WTC11 (cell line): ENCODE results near the gene GALNT13. TPM values are rescaled to one million over a fixed set of nuclear protein-coding genes. Genes with fewer than 3 reads are reported as not detected.

Source experiments
- ATAC-seq: fragments of 200-7000 bp; cut with Tn5 transposase; 2 replicates; pipeline ENCODE4 v1.10.0; 2021; ENCODE audit warnings: mild to moderate bottlenecking, moderate library complexity
- CTCF ChIA-PET: fragments of 300-600 bp; sonication (Branson Sonifier 250); formaldehyde crosslinking; loops from one replicate; lab custom pipeline; 2021; ENCODE audit warnings: antibody characterized with exemption; lab: Charles Lee
- POLR2A ChIA-PET: fragments of 350-600 bp; sonication (Branson Sonifier 250); formaldehyde crosslinking; loops from one replicate; lab custom pipeline; 2021; ENCODE audit warnings: antibody characterized with exemption; lab: Charles Lee
- DNase-seq: peaks from one replicate; pipeline ENCODE4 v3.0.0; 2021; ENCODE audit warnings: low spot score
- H3K27ac Mint-ChIP-seq: 2 replicates; pipeline ENCODE4 v1.8.0; 2021; ENCODE audit warnings: mixed read lengths
- H3K27me3 Mint-ChIP-seq: 2 replicates; pipeline ENCODE4 v1.8.0; 2021; ENCODE audit warnings: low read depth, mild to moderate bottlenecking, moderate library complexity, mixed read lengths
- H3K36me3 Mint-ChIP-seq: 2 replicates; pipeline ENCODE4 v1.8.0; 2021; ENCODE audit warnings: mixed read lengths
- H3K4me1 Mint-ChIP-seq: 2 replicates; pipeline ENCODE4 v1.8.0; 2022; ENCODE audit warnings: mixed read lengths
- H3K4me3 Mint-ChIP-seq: 2 replicates; pipeline ENCODE4 v1.8.0; 2021; ENCODE audit warnings: mild to moderate bottlenecking, moderate library complexity, mixed read lengths
- H3K9me3 Mint-ChIP-seq: 2 replicates; pipeline ENCODE4 v1.8.0; 2021; ENCODE audit warnings: mixed read lengths
- ATF1 ChIP-seq: sonication (generic); formaldehyde crosslinking; IDR thresholded peaks from 2 replicates; pipeline ENCODE4 v1.8.1; 2023; ENCODE audit warnings: mild to moderate bottlenecking, moderate library complexity, missing genetic modification reagents
- CREM ChIP-seq: sonication (generic); formaldehyde crosslinking; IDR thresholded peaks from 2 replicates; pipeline ENCODE4 v1.8.1; 2022; ENCODE audit warnings: mild to moderate bottlenecking, missing genetic modification reagents, moderate library complexity
- EMX1 ChIP-seq: fragments of 250-450 bp; sonication (Bioruptor Pico); IDR thresholded peaks from 2 replicates; pipeline ENCODE4 v1.8.0; 2021; ENCODE audit warnings: mild to moderate bottlenecking
- FOXK1 ChIP-seq: sonication (generic); formaldehyde crosslinking; IDR thresholded peaks from 2 replicates; pipeline ENCODE4 v1.8.0; 2022; ENCODE audit warnings: mild to moderate bottlenecking, moderate library complexity, missing genetic modification reagents
- HMGA2 ChIP-seq: fragments of 250-450 bp; sonication (Bioruptor Pico); IDR thresholded peaks from 2 replicates; pipeline ENCODE4 v1.4.0; 2021; ENCODE audit warnings: mild to moderate bottlenecking, moderate library complexity
- IRF2 ChIP-seq: sonication (generic); formaldehyde crosslinking; IDR thresholded peaks from 2 replicates; pipeline ENCODE4 v1.8.0; 2022; ENCODE audit warnings: low read depth, missing genetic modification reagents, borderline replicate concordance
- JAZF1 ChIP-seq: fragments of 250-450 bp; sonication (Bioruptor Pico); IDR thresholded peaks from 2 replicates; pipeline ENCODE4 v1.9.0; 2021; ENCODE audit warnings: moderate library complexity, mild to moderate bottlenecking, inconsistent platforms
- JUN ChIP-seq: sonication (generic); formaldehyde crosslinking; IDR thresholded peaks from 2 replicates; pipeline ENCODE4 v1.8.0; 2023; ENCODE audit warnings: mild to moderate bottlenecking, missing genetic modification reagents
- MYBL2 ChIP-seq: sonication (generic); formaldehyde crosslinking; IDR thresholded peaks from 2 replicates; pipeline ENCODE4 v1.8.1; 2023; ENCODE audit warnings: mild to moderate bottlenecking, moderate library complexity, missing genetic modification reagents
- NFATC4 ChIP-seq: fragments of 250-450 bp; sonication (Bioruptor Pico); IDR thresholded peaks from 2 replicates; pipeline ENCODE4 v1.9.0; 2021; ENCODE audit warnings: mild to moderate bottlenecking
- NFYB ChIP-seq: sonication (generic); formaldehyde crosslinking; conservative IDR thresholded peaks from 2 replicates; pipeline ENCODE4 v1.8.0; 2022; ENCODE audit warnings: low read depth, missing genetic modification reagents
- NR1H2 ChIP-seq: sonication (generic); formaldehyde crosslinking; IDR thresholded peaks from 2 replicates; pipeline ENCODE4 v1.9.0; 2021; ENCODE audit warnings: mild to moderate bottlenecking, moderate library complexity, missing genetic modification reagents
- NR2C2 ChIP-seq: sonication (generic); formaldehyde crosslinking; IDR thresholded peaks from 2 replicates; pipeline ENCODE4 v1.8.0; 2022; ENCODE audit warnings: mild to moderate bottlenecking, missing genetic modification reagents
- PREB ChIP-seq: sonication (generic); formaldehyde crosslinking; IDR thresholded peaks from 2 replicates; pipeline ENCODE4 v1.8.1; 2022; ENCODE audit warnings: mild to moderate bottlenecking, missing genetic modification reagents, moderate library complexity, borderline replicate concordance
- SMAD3 ChIP-seq: sonication (generic); formaldehyde crosslinking; IDR thresholded peaks from 2 replicates; pipeline ENCODE4 v1.8.0; 2022; ENCODE audit warnings: missing genetic modification reagents, mild to moderate bottlenecking, borderline replicate concordance
- TP53 ChIP-seq: sonication (generic); formaldehyde crosslinking; IDR thresholded peaks from 2 replicates; pipeline ENCODE4 v1.8.1; 2023; ENCODE audit warnings: mild to moderate bottlenecking, missing genetic modification reagents
- ZBTB21 ChIP-seq: sonication (generic); formaldehyde crosslinking; IDR thresholded peaks from 2 replicates; pipeline ENCODE4 v1.8.1; 2023; ENCODE audit warnings: mild to moderate bottlenecking, missing genetic modification reagents, borderline replicate concordance
- ZBTB43 ChIP-seq: sonication (generic); formaldehyde crosslinking; IDR thresholded peaks from 2 replicates; pipeline ENCODE4 v1.8.1; 2023; ENCODE audit warnings: mild to moderate bottlenecking, missing genetic modification reagents
- ZNF232 ChIP-seq: sonication (generic); formaldehyde crosslinking; IDR thresholded peaks from 2 replicates; pipeline ENCODE4 v1.8.0; 2022; ENCODE audit warnings: mild to moderate bottlenecking, missing genetic modification reagents
- ZNF416 ChIP-seq: fragments of 250-450 bp; sonication (Bioruptor Pico); IDR thresholded peaks from 2 replicates; pipeline ENCODE4 v1.9.0; 2021; ENCODE audit warnings: mild to moderate bottlenecking, inconsistent platforms
- total RNA-seq: library from RNA; stranded (reverse); gene quantifications from 3 replicates; pipeline ENCODE4 v1.2.3, GENCODE V29; 2021
- TF ChIP-seq, protein P1 (sequence below): sonication (generic); formaldehyde crosslinking; IDR thresholded peaks from 2 replicates; pipeline ENCODE4 v1.8.1; 2022; ENCODE audit warnings: missing genetic modification reagents, borderline replicate concordance
- TF ChIP-seq, protein P2 (sequence below): sonication (generic); formaldehyde crosslinking; IDR thresholded peaks from 2 replicates; pipeline ENCODE4 v1.8.1; 2022; ENCODE audit warnings: mild to moderate bottlenecking, moderate library complexity, missing genetic modification reagents
- TF ChIP-seq, protein P3 (sequence below): fragments of 250-450 bp; sonication (Bioruptor Pico); IDR thresholded peaks from 2 replicates; pipeline ENCODE4 v1.9.0; 2021; ENCODE audit warnings: mild to moderate bottlenecking
- TF ChIP-seq, protein P4 (sequence below): fragments of 200-600 bp; IDR thresholded peaks from 2 replicates; pipeline ENCODE4 v1.8.0; 2022; ENCODE audit warnings: antibody characterized with exemption

GALNT13 gene
- total RNA-seq, 1 experiment from 2014 or later = 9.9 TPM

- Mint-ChIP-seq H3K4me3 (no peak overlapping the region), H3K4me1 (peaks cover 7% of the 10 kb centered on the region), H3K27me3 (no peaks in the 10 kb centered on the region), H3K36me3 (no peaks in the 10 kb centered on the region), H3K9me3 (no peaks in the 10 kb centered on the region)
- ATAC-seq = no peak
- CTCF ChIA-PET = no interaction called here
- DNase-seq = no peak
- TF ChIP-seq NFYB (CRISPR knock-in tag) (no peak), SMAD3 (no peak), JUN (CRISPR knock-in tag) (no peak)
- TF ChIP-seq, all 79 proteins: peak for 0
- POLR2A ChIA-PET = no interaction called here
- no peak overlapping the region for H3K27ac Mint-ChIP-seq
Measured at GRCh38 chr2:154324601-154325000, 452.9 kb downstream of the GALNT13 start.

DNA sequence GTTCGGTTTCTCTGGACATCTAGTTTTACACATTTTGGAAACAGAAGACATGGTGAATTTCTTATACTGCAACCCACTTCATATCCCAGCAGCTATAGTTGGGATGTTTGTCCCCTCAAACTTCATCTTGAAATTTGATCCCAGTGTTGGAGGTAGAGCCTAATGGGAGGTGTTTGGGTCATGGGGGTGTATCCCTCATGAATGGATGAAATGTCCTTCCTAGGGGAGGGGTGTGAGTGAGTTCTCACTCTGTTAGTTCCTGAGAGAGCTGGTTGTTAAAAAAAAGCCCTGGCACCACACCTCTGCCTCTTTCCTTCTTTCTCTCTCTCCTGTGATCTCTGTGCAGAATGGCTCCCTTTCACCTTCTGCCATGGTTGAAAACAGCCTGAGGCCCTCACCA is 457.8 kb downstream of the GALNT13 start:
- Mint-ChIP-seq H3K4me1 (peaks cover 13% of the 10 kb centered on the region), H3K27ac (no peak overlapping the region), H3K36me3 (no peaks in the 10 kb centered on the region), H3K4me3 (no peak overlapping the region), H3K9me3 (no peaks in the 10 kb centered on the region), H3K27me3 (no peaks in the 10 kb centered on the region)
- DNase-seq (no peak), ATAC-seq (peak; percentile 79)
- no peak for TF ChIP-seq PREB
- TF ChIP-seq NFATC4 = no peak
- no peak for TF ChIP-seq ZNF232 (CRISPR knock-in tag)
- no peak for TF ChIP-seq HMGA2 (CRISPR knock-in tag)
- TF ChIP-seq, protein P1, sequence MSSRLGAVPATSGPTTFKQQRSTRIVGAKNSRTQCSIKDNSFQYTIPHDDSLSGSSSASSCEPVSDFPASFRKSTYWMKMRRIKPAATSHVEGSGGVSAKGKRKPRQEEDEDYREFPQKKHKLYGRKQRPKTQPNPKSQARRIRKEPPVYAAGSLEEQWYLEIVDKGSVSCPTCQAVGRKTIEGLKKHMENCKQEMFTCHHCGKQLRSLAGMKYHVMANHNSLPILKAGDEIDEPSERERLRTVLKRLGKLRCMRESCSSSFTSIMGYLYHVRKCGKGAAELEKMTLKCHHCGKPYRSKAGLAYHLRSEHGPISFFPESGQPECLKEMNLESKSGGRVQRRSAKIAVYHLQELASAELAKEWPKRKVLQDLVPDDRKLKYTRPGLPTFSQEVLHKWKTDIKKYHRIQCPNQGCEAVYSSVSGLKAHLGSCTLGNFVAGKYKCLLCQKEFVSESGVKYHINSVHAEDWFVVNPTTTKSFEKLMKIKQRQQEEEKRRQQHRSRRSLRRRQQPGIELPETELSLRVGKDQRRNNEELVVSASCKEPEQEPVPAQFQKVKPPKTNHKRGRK (CRISPR knock-in tag) = no peak
- no peak for TF ChIP-seq CREM (CRISPR knock-in tag)
- TF ChIP-seq NR1H2 (CRISPR knock-in tag) = no peak
- no peak for TF ChIP-seq NR2C2 (CRISPR knock-in tag)
- TF ChIP-seq ZBTB21 (CRISPR knock-in tag) = no peak
- no peak for TF ChIP-seq FOXK1 (CRISPR knock-in tag)
- ChIA-PET CTCF (interaction anchor here (0.7 kb wide), 1 partner anchor 534 kb away, joined by 3 read pairs; no protein-coding TSS in a partner anchor), POLR2A (no interaction called here)

GRCh38 chr2:154331784-154332183 is 460.1 kb downstream of the GALNT13 start:
- CTCF ChIA-PET = no interaction called here
- DNase-seq (no peak), ATAC-seq (no peak)
- no peaks in the 10 kb centered on the region for H3K36me3 Mint-ChIP-seq
- peaks cover 26% of the 10 kb centered on the region for H3K4me1 Mint-ChIP-seq
- H3K27ac Mint-ChIP-seq = no peak overlapping the region
- H3K9me3 Mint-ChIP-seq = no peaks in the 10 kb centered on the region
- H3K4me3 Mint-ChIP-seq = no peak overlapping the region
- H3K27me3 Mint-ChIP-seq = no peaks in the 10 kb centered on the region
- TF ChIP-seq ATF1 (CRISPR knock-in tag) (no peak), IRF2 (CRISPR knock-in tag) (no peak), ZNF416 (CRISPR knock-in tag) (no peak), ZBTB43 (CRISPR knock-in tag) (no peak), JAZF1 (CRISPR knock-in tag) (no peak), EMX1 (CRISPR knock-in tag) (no peak), NFYB (CRISPR knock-in tag) (no peak), JUN (CRISPR knock-in tag) (no peak), ZBTB21 (CRISPR knock-in tag) (no peak), TP53 (CRISPR knock-in tag) (no peak), MYBL2 (CRISPR knock-in tag) (no peak)
- TF ChIP-seq, protein P2, sequence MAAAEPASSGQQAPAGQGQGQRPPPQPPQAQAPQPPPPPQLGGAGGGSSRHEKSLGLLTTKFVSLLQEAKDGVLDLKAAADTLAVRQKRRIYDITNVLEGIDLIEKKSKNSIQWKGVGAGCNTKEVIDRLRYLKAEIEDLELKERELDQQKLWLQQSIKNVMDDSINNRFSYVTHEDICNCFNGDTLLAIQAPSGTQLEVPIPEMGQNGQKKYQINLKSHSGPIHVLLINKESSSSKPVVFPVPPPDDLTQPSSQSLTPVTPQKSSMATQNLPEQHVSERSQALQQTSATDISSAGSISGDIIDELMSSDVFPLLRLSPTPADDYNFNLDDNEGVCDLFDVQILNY (CRISPR knock-in tag) = no peak
- TF ChIP-seq, protein P3, sequence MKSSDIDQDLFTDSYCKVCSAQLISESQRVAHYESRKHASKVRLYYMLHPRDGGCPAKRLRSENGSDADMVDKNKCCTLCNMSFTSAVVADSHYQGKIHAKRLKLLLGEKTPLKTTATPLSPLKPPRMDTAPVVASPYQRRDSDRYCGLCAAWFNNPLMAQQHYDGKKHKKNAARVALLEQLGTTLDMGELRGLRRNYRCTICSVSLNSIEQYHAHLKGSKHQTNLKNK (CRISPR knock-in tag) = no peak
- TF ChIP-seq, protein P4, sequence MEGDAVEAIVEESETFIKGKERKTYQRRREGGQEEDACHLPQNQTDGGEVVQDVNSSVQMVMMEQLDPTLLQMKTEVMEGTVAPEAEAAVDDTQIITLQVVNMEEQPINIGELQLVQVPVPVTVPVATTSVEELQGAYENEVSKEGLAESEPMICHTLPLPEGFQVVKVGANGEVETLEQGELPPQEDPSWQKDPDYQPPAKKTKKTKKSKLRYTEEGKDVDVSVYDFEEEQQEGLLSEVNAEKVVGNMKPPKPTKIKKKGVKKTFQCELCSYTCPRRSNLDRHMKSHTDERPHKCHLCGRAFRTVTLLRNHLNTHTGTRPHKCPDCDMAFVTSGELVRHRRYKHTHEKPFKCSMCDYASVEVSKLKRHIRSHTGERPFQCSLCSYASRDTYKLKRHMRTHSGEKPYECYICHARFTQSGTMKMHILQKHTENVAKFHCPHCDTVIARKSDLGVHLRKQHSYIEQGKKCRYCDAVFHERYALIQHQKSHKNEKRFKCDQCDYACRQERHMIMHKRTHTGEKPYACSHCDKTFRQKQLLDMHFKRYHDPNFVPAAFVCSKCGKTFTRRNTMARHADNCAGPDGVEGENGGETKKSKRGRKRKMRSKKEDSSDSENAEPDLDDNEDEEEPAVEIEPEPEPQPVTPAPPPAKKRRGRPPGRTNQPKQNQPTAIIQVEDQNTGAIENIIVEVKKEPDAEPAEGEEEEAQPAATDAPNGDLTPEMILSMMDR = no peak
- POLR2A ChIA-PET = no interaction called here
